ENCODE results near the gene STOX2.

DNA sequence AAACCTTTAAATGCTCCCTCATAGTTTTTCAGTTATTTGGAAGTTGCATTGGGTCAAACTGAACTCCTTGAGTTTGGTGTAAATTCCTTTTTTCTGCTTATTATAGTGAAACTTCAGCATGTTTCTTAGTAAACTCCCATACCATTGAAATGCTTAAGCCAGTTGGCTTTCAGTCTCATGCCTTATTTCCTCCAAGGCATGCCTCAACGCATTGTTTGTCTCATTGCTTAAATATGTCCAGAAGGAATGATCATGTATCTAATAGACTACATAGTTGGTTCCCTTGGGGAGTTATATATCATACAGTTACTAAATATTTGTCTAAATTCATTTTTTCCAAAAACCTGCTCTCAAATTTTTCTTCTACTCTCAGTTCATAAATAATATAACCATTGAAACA, 114.0 kb downstream of the STOX2 start:
- TF ChIP-seq, protein P1, sequence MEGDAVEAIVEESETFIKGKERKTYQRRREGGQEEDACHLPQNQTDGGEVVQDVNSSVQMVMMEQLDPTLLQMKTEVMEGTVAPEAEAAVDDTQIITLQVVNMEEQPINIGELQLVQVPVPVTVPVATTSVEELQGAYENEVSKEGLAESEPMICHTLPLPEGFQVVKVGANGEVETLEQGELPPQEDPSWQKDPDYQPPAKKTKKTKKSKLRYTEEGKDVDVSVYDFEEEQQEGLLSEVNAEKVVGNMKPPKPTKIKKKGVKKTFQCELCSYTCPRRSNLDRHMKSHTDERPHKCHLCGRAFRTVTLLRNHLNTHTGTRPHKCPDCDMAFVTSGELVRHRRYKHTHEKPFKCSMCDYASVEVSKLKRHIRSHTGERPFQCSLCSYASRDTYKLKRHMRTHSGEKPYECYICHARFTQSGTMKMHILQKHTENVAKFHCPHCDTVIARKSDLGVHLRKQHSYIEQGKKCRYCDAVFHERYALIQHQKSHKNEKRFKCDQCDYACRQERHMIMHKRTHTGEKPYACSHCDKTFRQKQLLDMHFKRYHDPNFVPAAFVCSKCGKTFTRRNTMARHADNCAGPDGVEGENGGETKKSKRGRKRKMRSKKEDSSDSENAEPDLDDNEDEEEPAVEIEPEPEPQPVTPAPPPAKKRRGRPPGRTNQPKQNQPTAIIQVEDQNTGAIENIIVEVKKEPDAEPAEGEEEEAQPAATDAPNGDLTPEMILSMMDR (IDR thresholded peaks at IDR 0.05) = no peak
- TF ChIP-seq RCOR1 (IDR thresholded peaks at IDR 0.05; ENCODE audit: low read length) (no peak), GABPA (IDR thresholded peaks at IDR 0.05; ENCODE audit: low read depth) (no peak), MXI1 (IDR thresholded peaks at IDR 0.05; ENCODE audit: low read depth, low read length) (no peak)

All from SK-N-SH (cell line).